GM21717 (cell line): Measurements from ENCODE around the gene TUSC2.
A peak's percentile ranks its signal among the peaks of the same experiment; 100 is the strongest.

Source experiments
- ATAC-seq: cut with Tn5 transposase; IDR thresholded peaks from one replicate; pipeline ENCODE4 v1.9.1; 2021; ENCODE audit warnings: mild to moderate bottlenecking, moderate library complexity; ENCODE audit not compliant: unreplicated experiment

TUSC2 gene, protein sequence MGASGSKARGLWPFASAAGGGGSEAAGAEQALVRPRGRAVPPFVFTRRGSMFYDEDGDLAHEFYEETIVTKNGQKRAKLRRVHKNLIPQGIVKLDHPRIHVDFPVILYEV

DNA sequence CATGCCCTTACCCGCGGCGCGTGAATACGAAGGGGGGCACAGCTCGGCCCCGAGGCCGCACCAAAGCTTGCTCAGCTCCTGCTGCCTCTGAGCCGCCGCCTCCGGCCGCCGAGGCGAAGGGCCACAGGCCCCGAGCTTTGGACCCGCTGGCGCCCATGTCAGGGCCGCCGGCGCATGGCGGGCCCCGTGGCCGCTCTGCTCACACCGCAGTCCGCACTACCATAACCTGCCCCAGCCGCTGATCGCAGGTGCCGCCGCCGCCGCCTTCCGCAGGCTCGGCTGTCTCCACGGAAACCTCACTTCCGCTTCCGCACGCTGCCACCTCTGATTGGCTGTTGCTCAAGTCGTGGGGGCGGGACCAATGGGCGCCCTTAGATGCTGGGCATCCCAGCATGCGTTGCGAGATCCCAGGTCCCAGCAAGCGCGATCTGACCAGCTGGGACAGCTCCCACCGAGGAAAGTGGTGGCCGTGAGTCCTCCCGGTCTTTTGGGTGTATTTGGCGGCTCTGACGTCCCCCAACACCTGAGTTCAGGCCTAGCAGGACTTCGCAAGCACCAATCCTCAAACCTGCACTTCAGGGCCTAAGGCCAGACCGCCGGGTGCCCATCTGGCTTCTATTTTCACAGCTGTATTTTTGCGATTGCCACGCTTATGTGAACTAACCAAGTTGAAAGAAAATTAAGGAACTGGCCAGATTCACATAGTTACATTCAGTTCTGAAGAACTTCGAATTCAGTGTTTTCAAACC lies at the start of gene TUSC2:
TSS of gene TUSC2 (minus strand) at position 281 of the 749 bp plus-strand sequence. CDS start at position 157, 124 bp downstream.
- ATAC-seq, result peak; percentile 69

DNA sequence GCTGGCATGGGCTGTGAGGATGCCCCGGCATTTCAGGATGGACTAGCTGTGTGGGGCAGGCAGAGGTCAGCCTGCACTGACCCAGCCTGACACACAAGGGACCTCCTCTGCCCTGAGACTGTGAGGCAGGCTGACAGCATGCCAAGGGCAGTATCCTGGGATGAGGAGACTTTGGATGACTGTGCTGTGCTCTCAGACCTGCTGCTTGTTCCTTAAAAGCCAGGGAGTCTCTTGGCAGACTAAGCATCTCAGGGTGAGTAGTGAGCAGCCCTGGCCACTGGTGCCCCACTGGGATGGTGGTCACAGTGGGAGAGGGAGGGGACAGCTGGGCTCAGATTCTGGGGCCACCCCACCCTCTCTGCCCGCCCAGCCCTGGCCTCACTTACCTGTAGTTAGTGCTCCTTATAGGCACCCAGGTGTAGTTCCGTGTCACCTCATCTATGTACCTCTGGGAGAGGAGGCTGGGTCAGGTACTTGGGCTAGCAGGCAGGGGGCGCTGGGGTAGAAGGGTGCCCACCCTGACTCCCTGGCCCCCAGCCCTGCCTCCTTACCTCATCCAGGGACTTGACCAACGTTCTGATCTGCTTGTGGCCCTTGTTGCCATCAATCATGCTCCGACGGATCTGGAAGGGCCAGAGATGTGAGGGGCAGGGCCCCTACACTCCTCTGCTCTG lies 47.4 kb upstream of the TUSC2 start:
- ATAC-seq, result no peak

DNA sequence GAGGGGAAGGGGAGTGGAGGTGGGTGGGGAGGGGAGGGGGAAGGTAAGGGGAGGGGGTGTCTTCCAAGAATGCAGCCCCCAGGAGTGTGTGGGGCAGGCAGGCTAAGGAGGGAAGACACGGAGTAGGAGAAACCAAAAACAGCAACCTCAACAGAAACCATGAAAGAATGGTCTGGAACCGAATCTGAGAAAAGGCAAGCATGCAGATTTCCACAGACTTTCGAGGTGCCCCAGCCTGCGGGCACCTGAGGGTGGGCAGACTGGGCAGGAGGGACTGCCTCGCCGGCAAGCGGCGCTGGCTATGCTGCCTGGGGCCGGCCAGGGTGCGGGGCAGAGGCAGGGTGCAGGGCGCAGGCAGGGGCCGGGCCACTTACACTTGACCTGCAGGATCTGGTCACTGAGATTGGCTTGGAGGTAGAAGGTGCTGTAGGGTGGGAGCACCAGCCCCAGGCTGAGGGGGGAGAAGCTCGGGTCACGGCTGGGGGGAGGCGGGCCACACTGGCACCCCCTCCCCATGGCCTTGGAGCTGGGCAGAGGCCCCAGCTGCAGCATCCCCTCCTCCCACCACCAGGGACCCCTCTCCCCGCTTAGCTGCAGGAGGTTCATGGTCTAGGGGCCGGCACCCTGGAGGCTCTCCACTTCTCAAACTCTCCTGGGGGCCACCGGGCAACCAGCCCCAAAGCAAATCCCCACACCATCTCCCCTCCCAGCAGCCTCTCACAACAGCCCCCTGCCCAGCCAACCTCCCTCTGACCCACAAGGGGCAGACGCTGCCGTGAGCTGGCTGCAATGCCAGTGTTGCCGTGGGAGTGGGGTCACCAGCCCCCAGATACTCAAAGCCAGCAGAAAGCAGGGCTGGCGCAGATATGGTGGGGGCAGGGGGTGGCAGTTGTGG lies 46.6 kb upstream of the TUSC2 start:
- ATAC-seq, result no peak

DNA sequence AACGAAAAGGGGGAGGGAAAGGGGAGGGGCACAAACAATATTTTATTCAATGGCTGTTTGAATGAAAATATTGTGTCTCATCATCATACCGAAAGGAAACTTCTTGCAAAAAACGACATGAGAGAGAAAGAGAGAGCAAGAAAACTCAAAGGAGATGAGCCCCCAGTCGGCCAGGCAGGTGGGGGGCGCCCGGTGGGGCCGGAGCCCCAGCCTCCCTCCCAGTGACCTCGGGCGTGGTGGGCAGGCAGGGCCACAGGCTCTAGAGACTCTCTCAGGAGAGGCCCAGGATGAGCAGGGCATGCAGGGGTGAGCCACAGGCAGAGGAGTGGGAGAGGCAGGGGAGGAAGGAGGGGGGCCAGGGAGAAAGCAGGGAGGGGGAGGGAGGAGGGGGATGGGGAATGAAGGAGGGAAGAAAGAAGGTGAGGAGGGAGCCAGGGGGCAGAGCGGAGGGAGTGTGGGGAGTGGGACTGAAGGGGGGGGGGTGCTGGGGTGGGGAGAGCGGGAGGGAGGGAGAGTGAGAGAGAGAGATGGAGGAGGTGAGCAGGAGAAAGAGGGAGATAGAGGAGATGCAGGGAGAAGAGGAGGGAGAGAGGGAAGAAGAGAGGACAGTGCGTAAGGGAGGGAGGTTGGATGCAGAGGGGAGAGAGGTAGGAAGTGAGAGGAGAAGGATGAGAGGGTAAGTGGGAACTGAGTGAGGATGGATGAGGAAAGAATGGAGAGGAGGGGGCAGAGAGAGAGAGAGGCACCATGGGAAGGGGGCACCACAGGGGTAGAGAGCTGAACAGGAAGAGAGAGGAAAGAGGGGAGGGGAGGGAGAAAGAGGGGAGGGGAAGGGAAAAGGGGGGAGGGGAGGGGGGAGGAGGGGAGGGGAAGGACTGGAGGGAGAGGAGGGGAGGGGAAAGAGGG lies 45.4 kb upstream of the TUSC2 start:
- no peak for ATAC-seq

DNA sequence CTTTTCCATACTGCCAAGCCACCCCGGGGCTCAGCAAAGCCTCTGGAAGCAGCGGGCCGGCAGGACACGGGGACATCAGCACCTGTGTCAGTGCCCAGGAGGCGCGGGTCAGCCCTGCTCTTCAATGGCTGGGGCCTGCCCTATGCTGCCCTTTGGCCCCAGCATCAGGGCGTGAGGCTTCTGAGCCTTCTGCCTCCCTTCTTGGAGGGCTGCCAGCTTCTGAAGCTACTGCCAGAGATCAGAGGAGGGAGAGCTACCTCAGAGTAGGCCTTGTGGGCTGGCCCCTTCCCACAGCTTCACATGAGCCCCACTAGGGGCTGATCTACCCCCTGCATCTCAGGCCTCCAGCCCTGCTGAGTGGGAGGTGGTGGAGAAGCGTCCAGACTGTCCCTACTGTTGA lies 44.3 kb upstream of the TUSC2 start:
- ATAC-seq, result no peak

DNA sequence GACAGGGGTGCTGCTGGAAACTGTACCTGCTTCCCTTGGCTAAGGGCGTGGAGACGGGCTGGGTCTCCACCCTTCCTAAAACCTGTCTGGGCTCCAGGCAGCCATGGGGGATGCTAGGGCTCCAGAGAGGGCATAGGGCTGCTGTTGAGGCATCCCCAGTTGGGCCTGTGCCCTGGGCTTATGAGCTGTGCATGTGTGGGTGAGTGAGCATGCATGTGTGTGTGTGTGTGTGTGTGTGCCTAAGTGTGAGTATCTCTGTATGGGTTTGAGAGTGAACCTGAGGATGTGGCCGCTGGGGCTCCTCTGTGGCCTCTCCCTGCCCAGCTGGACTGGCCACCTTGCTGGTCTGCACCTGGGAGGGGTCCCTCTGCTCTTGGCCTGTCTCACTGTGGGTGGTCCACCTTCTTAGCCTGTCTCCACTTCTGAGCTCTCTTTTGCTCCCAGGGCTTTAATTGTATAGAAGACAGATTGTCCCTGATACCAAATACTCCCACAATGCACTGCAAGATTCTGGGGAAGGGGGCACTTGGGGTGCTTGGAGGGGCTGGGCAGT lies 43.2 kb upstream of the TUSC2 start:
- ATAC-seq, result no peak

DNA sequence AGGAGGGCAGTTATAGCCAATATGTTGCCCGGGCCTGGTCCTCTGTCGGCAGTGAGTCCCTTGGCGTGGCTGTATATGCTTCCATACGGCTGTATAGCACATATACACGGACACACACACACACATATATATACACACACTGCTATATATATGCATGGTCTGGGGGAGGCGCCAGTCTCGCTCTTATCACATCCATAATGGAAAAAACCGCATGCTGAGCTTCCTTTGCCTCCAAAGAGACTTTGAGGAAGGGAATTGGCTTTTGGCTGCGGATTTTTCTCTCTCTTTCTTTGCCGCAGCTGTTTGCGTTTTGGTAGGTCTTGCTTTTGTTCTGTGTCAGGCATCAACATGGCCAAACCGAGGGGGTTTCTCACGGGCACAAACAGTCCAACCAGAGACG lies 42.6 kb upstream of the TUSC2 start:
- ATAC-seq, result no peak

DNA sequence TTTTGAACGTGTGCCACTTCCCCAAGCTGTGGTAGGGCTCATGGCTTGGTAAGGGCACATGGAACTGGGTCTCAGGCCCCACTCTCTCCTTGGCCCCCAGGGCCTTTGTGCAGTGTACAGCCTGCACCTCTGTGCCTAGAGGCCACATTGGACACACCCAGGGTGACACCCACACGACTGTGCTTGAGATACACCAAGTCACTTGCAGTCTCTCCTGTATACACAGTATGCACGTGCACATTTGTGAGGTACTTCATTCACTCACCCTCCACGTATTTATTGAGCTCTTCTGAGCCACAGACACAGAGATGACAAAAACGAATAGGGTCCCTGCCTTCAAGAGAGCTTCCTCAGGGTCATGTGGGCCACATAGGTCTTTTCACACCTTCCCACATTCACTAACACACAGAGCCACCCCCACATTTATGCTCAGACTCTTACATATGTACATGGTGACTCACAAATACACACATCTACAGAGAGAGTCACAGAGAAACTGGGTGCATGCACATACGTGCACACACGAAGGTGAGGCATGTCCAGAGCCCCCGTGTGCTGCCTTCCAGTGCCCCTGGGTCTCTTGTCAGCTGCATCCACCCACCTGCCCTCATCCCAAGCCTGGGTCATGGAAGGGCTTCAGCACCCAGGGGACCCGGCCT lies 41.1 kb upstream of the TUSC2 start:
- no peak for ATAC-seq

DNA sequence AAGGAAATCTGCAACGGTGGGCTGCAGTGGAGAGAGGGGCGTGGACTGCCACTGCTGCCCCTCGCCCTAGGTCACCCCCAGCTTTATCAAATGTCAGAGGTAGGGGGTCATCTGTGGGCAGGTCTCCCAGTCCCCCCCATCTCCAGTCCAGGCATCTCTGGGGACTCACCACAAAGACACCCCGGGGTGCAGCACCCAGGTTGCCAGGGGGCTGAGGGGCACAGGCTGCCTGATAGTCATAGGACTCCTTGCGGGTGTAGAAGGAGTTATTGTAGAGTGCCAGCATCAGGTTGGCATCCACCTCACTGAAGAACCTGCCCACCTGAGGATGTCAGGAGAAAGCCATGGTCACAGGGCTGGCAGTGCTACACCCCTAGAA lies 37.8 kb upstream of the TUSC2 start:
- ATAC-seq, result no peak

DNA sequence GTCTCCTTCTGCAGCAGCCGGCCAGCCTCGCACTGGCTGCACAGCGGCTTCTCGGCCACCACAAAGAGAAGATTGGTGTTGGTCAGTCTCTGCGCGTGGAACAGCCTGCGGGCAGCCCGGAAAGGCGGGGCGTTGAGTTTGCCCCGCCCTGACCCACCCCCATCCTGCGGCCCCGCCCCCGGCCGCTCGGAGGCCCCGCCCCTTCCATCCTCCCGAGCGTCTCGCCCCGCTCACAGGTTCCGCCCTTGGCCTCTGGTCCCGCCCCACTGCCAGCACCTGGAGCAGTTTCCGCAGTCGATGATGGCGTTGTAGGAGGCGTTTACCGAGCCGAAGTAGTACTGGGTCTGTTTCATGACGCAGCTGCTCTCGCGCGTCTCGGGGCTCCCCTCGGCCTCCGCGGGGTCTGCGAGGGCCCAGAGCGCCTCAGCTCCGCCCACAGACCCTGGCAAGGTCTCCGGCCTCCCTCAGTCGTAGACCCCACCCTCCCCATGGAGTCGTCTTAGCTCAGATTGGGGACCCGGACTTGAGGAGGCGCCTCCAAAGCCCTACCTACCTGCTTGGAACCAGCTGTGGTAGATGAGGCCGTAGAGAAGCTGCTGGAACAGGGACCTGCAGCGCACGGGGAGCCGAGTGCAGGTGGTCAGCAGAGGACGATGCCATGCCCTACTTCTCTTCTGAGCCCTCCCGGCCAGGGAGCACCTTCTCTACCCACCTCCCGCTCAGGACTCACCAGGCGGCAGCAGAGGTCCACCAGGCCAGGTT lies 37.2 kb upstream of the TUSC2 start:
- ATAC-seq, result peak; percentile 86

DNA sequence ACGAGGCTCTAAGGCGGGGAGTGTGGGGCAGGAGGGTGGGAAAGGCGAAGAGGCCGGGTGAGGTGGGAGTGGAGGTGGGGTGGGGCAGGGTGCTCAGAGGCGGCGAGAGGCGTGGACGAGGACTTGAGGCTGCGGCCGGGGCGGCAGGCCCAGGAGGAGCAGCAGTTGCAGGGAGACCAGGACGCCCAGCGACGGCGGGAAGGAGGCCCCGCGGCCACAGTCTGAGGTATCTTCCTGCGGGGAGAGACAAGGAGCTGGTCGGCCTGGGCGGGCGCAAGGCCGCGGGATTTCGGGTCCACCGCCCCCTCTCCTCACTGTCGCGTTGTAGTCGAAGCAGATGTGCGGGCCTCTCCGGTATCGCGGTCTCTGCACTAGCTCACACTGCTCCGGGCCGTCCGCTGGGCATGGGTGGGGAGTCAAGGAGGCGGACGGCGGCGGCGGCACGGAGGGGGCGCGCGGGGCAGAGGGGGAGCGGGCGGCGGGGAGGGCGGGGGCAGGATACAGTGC lies 36.6 kb upstream of the TUSC2 start:
- ATAC-seq, result no peak

DNA sequence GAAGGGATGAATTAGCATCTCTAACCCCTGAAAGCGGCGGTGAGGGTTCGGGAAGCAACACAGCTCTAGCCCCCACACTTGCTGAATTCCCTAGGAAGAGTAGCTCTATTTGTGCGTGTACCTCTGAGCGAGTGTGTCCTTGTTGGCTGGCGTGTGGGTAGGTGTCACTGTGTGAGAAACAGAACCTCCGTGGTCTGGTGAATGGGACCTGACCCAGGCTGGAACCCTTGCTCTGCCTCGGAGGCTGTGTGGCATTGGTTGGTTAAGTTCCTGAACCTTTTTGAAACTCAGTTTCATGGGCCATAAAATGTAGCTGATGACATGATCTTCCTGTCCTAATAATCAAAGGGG lies 31.7 kb upstream of the TUSC2 start:
- ATAC-seq, result peak; percentile 15

DNA sequence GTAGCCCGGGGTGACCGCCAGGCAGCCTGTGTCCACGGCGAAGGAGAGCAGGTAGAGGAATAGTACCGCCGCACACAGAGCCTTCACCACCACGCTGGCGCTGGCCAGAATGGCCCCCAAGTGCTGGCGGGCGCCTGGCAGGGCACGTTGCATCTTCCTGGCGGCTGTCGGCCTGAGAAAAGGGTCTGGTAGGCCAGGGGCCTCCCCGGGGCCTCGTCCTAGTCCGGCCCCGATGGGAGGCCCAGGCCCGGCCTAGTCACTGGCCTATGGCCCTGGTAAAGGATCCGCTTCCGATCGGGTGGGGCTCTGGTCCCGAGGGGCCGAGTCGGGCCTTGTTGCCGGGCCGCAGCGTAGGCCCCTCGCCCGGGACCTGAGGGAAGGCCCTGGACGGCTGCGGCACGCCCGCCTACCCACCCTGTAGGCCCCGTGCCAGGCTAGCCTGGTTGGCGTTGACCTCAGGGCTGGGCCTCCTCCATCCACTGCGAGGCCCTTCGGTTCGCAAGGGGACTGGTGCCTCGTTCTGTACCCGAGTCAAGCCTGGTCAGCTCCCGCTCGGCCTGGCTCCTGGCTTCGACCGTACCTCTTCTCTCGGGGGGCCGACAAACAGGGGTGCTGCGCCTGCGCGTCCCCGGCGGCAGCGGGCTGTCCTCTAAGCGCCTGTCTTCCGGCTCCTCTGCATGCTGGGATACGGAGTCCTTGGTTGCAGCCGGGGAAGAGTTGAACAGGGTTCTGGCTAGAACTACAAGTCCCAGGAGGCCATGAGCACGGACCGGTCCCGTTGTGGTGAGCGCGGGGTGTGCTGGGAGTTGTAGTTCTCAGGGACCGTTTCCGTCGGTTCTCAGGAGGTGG lies 31.1 kb upstream of the TUSC2 start, which contains the start of gene TMEM115:
TSS of gene TMEM115 (minus strand) at position 611 of the 849 bp plus-strand sequence. CDS start at position 153, 458 bp downstream.
- ATAC-seq, result peak; percentile 94

DNA sequence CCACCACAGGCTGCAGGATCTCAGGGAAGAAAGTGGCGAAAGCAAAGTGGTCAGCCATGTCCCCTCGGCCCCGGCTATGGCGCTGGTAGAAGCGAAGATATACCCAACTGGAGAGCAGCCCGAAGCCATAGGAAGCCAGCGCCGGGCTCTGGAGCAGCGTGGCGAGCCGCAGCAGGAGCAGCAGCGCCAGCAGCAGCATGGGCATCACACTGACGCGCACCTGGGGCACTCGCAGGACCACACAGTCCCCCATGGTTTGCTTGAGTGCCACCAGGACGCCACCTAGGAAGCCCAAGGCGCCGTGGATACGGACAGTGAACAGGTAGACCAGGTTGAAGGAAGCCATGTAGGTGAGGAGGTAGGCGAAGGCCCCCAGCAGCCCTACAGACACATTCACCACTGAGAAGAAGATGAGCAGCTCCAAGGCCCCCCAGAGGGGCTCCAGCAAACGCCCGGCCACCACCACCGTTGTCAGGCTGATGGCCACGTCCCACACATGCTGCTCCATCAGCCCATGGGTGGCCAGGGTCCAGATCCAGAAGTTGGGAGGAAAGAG lies 30.4 kb upstream of the TUSC2 start:
- no peak for ATAC-seq

DNA sequence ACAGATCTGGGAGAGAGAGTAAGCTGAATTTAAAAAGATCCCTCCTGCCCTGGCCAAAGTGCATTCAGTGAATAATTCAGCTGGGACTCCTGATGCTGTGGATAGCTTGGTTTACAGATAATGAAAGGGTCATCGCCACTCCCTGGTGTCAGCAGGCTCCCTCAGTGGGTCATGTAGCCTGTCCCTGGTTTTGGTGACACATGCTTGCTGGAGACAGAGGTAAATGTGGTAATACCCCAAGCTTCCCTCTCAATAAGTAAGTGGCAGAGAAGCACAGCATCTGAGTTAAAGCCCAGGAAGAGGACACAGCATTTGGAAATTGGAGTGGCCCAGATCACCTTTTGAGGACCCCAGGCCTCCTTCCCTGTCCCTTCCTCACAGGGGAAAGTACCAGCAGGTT lies 29.5 kb upstream of the TUSC2 start:
- ATAC-seq, result no peak

DNA sequence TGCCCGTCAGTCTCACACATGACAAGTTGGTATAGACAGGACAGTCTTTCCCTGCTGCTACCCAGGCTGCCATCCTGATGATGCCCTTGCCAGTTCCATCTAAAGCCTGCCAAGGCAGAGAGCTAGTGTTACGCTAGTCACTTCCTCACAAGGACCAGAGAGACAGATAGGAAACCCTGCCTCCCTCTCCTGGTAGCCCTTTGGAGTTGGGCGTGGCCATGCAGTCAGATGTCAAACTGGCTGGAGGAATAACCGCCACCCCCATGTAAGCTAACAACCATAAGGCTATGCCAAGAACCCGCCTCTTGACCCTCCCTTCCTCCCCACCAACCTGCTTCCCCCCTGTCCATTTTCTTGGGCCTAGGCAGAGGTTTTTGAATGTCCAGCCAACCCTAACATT lies 28.5 kb upstream of the TUSC2 start:
- ATAC-seq, result no peak

DNA sequence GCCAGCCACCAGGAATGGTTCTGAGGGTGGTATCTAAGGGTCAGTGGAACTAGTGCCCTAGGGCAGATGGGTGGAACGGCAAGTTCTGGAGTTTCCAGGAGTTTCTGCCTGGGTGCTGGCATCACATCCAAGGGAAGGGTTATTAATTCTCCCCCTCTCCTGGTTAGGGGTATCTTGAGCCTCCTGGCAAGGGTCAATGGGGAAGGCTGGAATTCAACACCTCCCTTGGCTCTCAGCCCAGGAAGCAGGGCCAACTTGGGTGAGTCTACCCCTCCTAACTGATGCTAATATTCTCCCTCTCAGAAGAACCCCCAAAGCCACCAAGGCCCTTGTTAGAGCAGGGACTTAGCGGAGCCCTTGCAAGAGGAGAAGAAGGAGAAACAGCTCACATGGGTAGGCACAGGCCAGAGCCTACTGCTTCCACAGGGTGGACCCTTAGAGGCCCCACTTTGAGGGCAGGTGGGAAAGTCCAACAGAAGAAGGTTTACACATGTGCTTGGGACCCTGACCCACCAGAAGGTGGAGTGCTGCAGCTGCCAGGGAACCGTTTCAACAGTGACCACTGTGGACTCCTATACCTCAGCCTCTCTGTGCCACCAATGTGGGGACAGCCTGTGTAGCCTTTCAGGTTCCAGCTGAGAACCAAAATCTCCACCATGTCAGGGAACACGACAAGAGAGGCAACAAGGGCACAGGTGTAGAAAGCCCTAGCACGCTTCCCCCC lies 28.0 kb upstream of the TUSC2 start:
- ATAC-seq, result no peak
